Dermis microvascular lymphatic vessel endothelial cell (primary cell): ENCODE measurements around the gene MACROH2A2. TPM values are rescaled to one million over a fixed set of nuclear protein-coding genes. Genes with fewer than 3 reads are reported as not detected.
"Not testable (repeated sequence)": the region's sequence is repeated elsewhere in the genome, so short reads cannot be mapped to it uniquely, and the experiment has no call there.

Source experiments
- DNase-seq, 2 donors: peaks; one replicate each; pipeline versions ENCODE4 v3.0.0 to v3.0.0-alpha.2; 2010; ENCODE audit warnings: low read depth in 2 of 2
- total RNA-seq: library from RNA; depleted of rRNA; stranded (reverse); fragments of >200 nt; gene quantifications from 2 replicates; pipeline ENCODE4 v1.2.1, GENCODE V29; 2014

The MACROH2A2 gene
- total RNA-seq, 1 donor from 2014 or later, result under 0.01 TPM

DNA sequence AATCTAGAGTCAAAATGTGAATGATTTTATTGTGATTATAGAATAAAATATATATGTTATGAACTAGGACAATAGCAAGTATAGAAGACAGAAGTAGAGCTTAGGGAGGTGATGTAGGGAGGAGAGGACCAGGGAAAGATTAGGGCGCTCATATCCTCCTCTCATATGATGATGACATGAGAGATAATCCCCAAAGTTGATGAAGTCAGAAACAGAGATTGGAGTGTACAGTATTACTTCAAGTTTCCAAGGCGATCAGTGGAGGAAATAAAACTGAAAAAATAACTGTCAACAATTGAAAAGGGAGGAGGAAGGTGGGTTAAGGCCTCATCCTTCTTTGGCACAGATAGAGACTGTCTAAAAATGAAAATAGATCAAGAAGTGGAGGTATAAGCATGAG is 14.9 kb downstream of the MACROH2A2 start:
- DNase-seq, result no peak

- DNase-seq, result no peak
Observed at GRCh38 chr10:70068925-70069324, 16.3 kb downstream of the MACROH2A2 start.

GRCh38 chr10:70069346-70069745 is 16.7 kb downstream of the MACROH2A2 start:
- no peak for DNase-seq

DNA sequence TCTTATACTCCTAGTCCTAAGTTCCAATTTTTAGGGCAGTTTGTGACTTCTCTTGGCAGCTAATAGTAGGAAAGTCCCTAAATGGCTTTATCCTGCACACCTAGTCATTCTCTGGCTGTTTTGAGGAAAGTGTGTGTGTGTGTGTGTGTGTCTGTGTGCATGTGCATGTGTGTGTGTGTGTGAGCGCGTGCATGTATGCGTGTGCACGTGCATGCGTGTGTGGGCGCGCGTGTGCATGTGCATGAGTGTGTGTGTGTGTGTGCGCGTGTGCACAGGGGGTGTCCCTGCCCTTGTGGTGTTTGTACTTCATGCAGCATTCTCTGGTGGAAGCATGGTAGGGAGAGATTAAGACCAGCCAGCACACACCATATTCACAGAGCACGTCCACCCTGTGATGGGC is 18.2 kb downstream of the MACROH2A2 start:
- DNase-seq, result no peak

- no peak for DNase-seq
Observed at GRCh38 chr10:70074165-70074564, 21.5 kb downstream of the MACROH2A2 start.

DNA sequence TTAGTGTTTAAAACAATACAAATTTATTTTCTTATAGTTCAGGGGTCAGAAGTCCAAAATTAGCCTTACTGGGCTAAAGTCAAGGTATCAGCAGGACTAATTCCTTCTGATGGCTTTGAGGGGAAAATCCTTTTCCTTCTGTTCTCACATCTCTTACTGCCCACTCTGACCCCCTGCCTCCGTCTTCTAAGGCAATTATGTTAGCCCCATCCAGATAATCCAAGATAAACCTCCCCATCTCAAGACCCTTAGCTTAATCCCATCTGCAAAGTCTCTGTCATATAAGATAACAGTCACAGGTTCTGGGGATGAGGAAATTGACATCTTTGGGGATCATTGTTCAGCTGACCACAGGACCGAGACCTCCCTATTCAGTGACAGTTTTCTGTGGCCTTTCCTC is 22.3 kb downstream of the MACROH2A2 start:
- no peak for DNase-seq

- DNase-seq, result no peak
Observed at GRCh38 chr10:70078329-70078728, 25.7 kb downstream of the MACROH2A2 start.

DNA sequence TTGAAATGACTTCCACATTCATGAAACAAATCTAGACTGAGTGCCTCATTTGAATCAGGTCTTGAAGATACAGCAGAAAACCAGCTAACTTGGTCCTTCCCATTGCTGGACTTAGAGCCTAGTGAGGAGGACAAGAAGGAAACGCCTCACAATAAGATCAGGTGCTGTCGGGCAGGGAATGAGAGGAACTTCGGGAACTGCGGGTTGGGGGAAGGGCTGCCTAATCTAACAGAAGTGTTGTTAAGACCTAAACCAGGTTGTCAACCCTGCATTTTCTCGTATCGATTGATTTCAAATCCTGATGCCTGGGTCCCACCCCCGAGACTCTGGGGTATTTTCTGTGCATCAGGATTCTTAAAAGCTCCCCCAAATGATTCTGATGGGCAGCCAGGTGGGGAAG is 26.3 kb downstream of the MACROH2A2 start:
- no peak for DNase-seq

DNA sequence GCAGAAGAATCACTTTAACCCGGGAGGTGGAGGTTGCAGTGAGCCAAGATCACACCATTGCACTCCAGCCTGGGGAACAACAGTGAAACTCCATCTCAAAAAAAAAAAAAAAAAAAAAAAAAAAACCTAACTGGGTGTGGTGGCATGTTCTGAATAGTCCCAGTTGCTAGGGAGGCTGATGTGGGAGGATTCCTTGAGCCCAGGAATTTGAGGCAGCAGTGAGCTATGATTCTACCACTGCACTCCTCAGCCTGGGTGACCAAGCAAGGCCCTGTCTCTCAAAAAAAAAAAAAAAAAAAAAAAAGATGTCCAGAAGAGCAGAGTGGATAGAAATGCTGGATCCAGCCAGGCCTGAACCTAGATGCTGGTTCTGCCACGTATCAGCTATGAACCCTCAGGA is 28.1 kb downstream of the MACROH2A2 start:
- not testable (repeated sequence) for DNase-seq

GRCh38 chr10:70084189-70084588 is 31.5 kb downstream of the MACROH2A2 start:
- DNase-seq, result no peak

DNA sequence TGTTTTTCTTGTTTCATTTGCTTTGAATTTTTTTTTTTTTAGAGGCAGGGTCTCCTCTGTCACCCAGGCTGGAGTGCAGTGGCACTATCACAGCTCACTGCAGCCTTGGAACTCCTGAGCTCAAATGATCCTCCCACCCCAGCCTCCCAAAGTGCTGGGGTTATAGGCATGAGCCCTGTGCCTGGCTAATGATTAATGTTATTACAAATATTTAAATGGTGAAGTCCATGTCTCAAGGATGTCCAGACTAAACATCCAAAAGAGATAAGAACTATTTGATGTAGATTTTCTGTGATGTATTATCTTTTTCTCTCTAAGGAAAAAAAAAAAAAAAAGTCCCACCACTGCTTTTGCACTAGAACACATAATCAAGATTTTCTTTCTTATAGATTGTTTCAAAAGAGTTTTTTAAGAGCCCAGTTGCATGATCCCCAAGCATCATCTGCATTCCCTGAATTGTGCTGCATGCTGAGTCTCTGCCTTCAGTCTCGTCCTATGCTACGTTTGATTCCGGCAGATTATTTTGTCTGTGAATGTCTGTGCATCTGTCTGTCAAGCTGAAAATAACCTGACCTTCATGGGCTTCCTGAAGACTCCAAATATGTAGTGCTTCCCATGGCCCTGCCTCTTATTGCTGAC is 33.4 kb downstream of the MACROH2A2 start:
- DNase-seq, result no peak

DNA sequence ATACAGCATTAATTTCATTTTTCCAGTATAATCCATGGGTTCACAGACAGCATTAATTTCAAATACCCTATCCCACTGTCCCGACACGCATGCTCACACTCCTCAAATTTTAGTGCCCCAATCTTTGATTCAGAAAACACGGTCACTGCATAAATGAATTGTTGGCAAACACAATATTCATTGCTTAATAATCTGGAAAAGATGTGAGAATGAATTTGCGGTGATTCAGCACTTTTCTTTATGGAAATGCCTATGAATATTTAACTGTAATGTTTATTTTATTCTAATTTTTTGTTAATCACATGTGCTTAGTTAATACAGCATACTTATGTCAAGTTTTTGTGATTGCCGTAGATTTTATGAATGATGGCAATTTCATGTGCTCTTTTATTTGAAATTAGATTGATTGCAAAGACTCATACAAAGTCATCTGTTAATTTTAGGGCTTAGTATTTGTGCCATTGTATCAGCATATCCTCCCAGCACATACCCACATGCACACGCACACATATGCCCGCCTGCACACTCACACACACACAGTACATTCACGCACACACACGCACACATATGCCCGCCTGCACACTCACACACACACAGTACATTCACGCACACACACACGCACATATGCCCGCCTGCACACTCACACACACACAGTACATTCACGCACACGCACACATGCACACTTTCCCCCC is 35.1 kb downstream of the MACROH2A2 start:
- DNase-seq, result no peak

GRCh38 chr10:70088308-70088698 is 35.7 kb downstream of the MACROH2A2 start:
- DNase-seq, result no peak

DNA sequence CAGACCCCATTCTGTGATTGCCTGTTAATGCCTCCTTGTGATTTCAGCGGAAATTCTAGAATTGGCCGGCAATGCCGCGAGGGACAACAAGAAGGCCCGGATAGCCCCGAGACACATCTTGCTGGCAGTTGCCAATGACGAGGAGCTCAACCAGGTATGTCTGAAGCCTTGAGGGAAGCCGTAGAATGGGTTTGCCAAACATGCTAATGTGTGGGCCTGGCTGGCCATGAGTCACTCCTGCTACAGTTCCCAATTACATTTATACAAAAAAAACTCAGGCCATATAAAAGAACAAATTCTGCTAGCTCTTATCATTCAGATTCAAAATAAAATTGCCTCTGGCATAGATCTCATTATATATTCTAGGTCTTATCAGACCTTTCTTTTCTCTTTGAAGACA is 37.4 kb downstream of the MACROH2A2 start:
- DNase-seq, result no peak

GRCh38 chr10:70090951-70091350 is 38.3 kb downstream of the MACROH2A2 start:
- no peak for DNase-seq

GRCh38 chr10:70092389-70092718 is 39.7 kb downstream of the MACROH2A2 start:
- no peak for DNase-seq

DNA sequence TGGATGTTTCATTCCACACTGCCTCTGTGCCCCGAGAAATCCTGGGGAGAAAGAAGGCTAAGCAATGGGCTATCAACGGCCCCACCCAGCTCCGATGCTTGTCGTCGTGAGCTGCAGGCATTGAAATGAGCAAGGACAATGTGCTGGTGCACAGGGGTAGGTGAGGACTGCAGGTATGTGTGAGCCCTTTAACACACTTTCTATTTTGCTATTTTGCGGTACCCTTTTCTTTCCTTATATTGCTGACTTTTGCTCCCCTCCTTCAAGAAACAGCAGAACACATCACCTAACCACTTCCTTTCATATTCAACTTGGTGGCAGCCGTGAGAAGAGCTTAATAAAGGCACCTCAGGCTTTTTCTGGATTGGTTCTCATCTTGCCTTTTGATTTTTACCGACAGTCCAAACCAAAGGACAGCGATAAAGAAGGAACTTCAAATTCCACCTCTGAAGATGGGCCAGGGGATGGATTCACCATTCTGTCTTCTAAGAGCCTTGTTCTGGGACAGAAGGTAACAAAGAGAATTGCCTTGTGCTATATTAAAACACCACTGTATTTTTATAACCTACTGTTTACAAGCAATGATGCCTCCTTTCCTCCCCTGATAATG is 40.8 kb downstream of the MACROH2A2 start:
- no peak for DNase-seq

- no peak for DNase-seq
Observed at GRCh38 chr10:70094250-70094649, 41.6 kb downstream of the MACROH2A2 start.

DNA sequence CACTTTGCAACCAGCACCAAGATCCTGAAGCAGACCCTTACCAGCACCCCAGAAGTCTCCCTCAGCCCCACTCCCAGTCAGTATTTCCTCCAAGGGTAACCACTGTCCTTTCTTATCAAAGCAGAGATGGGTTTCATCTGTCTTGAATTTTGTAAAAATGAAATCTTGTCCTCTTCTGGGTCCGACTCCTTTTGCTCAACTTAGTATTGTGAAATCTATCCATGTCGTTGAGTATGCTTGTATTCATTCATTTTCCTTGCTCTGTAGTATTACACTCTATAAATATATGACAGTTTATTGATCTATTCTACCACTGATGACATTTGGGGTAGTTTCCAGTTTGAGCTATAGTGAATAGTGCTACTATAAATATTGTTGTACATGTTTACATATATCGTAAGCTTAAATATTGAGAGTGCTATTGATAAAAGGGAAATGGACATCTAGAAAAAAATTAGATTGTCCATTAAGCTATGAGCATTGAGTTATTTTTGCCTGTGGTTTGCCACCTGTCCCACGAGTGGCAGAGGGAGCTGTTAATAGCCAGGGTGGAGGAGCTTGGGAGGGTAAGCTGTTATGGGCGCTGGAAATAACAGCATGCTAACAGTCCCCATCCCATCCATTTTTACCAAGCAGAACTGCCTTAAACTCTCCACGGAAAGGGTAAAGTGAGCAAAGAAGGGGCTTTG is 43.5 kb downstream of the MACROH2A2 start:
- no peak for DNase-seq

- no peak for DNase-seq
Observed at GRCh38 chr10:70096705-70097420, 44.2 kb downstream of the MACROH2A2 start.

- DNase-seq, result no peak
Observed at GRCh38 chr10:70097459-70097858, 44.8 kb downstream of the MACROH2A2 start.

DNA sequence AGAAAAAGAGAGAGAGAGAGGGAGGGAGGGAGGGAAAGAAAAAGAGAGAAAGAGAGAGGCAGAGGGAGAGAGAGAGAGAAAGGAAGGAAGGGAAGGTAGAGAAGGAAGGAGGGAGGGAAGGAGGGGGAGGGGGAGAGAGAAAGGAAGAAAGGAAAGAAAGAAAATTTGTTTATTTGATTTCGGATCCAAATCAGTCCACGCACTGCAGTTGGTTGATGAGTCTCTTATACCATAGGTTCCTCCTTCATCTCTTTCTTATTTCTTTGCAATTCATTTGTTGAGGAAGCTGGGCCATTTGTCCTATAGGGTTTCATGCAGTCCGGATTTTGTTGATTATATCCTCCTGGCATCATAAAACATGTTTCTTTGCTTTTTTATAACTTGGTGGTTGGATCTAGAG is 45.6 kb downstream of the MACROH2A2 start:
- DNase-seq, result no peak
